ENCODE results near the gene TGFBR3.
A peak's percentile ranks its signal among the peaks of the same experiment; 100 is the strongest.

TGFBR3 gene

GRCh38 chr1:91753878-91754277 lies 132.1 kb downstream of the TGFBR3 start:
- DNase-seq = no peak

- no peak for DNase-seq
Measured at GRCh38 chr1:91752324-91752723, 133.6 kb downstream of the TGFBR3 start.

GRCh38 chr1:91751275-91751674 lies 134.7 kb downstream of the TGFBR3 start:
- no peak for DNase-seq

GRCh38 chr1:91750398-91750996 lies 135.5 kb downstream of the TGFBR3 start:
- no peak for DNase-seq

- no peak for DNase-seq
Measured at GRCh38 chr1:91749788-91750231, 136.1 kb downstream of the TGFBR3 start.

GRCh38 chr1:91747666-91748065 lies 138.3 kb downstream of the TGFBR3 start:
- DNase-seq = no peak

GRCh38 chr1:91746728-91747338 lies 139.1 kb downstream of the TGFBR3 start:
- DNase-seq = no peak

- no peak for DNase-seq
Measured at GRCh38 chr1:91745640-91746373, 140.1 kb downstream of the TGFBR3 start.

GRCh38 chr1:91744953-91745639 lies 140.9 kb downstream of the TGFBR3 start:
- no peak for DNase-seq

GRCh38 chr1:91742848-91743292 lies 143.1 kb downstream of the TGFBR3 start:
- no peak for DNase-seq

GRCh38 chr1:91741906-91742305 lies 144.0 kb downstream of the TGFBR3 start:
- DNase-seq = no peak

- no peak for DNase-seq
Measured at GRCh38 chr1:91741301-91741700, 144.7 kb downstream of the TGFBR3 start.

- no peak for DNase-seq
Measured at GRCh38 chr1:91737650-91738049, 148.3 kb downstream of the TGFBR3 start.

GRCh38 chr1:91736715-91737615 lies 149.0 kb downstream of the TGFBR3 start:
- no peak for DNase-seq

- no peak for DNase-seq
Measured at GRCh38 chr1:91736146-91736714, 149.7 kb downstream of the TGFBR3 start.

GRCh38 chr1:91735266-91735845 lies 150.6 kb downstream of the TGFBR3 start:
- DNase-seq = no peak

GRCh38 chr1:91734761-91735160 lies 151.2 kb downstream of the TGFBR3 start:
- no peak for DNase-seq

- DNase-seq = no peak
Measured at GRCh38 chr1:91733108-91733710, 152.7 kb downstream of the TGFBR3 start.

- DNase-seq = no peak
Measured at GRCh38 chr1:91732291-91733107, 153.5 kb downstream of the TGFBR3 start.

- DNase-seq = peak; percentile 43 to 54
Measured at GRCh38 chr1:91731815-91732214, 154.1 kb downstream of the TGFBR3 start.

Data from activated CD4-positive, alpha-beta T cell treated with anti-CD3 and anti-CD28 coated beads for 4 hours (primary cell).